Placental epithelial cell (primary cell): ENCODE data around the gene ACADSB. TPM values are rescaled to one million over a fixed set of nuclear protein-coding genes. Genes with fewer than 3 reads are reported as not detected.

Experiments used
- total RNA-seq: library from RNA; depleted of rRNA; stranded (reverse); fragments of >200 nt; gene quantifications from 2 replicates; pipeline ENCODE4 v1.2.3, GENCODE V29; 2012

Gene ACADSB
- total RNA-seq = 2.7 and 3.5 TPM in 2 replicates

DNA sequence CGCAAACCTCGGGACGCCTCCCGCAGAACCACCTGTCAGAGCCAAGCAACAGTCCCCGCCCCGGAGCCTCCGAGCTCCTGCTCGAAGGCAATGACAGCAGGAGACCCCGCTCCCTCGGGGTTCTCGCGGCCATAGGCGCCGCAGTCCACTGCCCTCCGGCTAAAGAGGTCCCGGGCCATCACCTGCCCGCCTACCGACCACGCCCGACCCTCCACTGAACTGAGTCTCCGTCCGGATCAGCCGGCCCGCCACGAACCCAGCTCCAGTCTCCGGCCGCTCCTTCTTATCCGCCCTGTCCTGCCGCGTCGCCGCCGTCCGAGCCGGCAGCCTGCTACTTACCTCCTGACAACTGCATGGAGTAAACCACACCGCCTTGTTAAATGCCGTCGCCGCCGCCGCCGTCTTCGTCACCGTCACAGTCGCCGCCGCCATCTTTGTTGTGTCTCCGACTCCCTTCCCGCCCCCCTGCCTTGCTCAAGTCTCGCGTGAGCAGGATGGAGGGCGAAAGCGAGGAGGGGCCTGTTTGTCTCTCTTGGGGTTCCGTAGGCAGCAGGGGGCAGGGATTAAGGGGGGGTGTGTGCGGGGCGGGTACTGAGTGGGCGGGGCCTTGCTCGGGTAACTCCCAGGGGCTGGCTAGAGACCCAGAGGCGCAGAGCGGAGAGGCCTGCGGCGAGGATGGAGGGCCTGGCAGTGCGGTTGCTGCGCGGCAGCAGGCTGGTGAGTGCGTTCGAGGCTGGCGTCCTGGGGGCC, at the start of gene ACADSB, which contains the start of gene IKZF5:
Gene ACADSB (plus strand): TSS at position 652 of the 750 bp plus-strand sequence. CDS start 24 bp downstream, at position 676.
Gene IKZF5 (minus strand): TSS at position 441 of the 750 bp plus-strand sequence. CDS start 10,170 bp downstream, outside the sequence.

GRCh38 chr10:122980209-122981065, 28.4 kb upstream of the ACADSB start, which contains the start of gene PSTK:
Gene PSTK, plus strand, starts transcription at chr10:122980401. Its CDS starts 79 bp downstream, at chr10:122980480.

Other genes starting within 250 kb of the ACADSB start
- 0.39 and 0.98 TPM in 2 replicates for gene CUZD1, start 163.1 kb upstream of the ACADSB start, total RNA-seq
- gene FAM24B, start 129.4 kb upstream of the ACADSB start, total RNA-seq = 2.6 and 2.7 TPM in 2 replicates
- gene FAM24A, start 98.4 kb upstream of the ACADSB start, total RNA-seq = not detected in 2 replicates
- gene C10orf88, start 54.8 kb upstream of the ACADSB start, total RNA-seq = 7.4 and 7.9 TPM in 2 replicates
- gene PSTK, start 28.6 kb upstream of the ACADSB start, total RNA-seq = 3.3 and 4.7 TPM in 2 replicates
- gene IKZF5, start 211 bp upstream of the ACADSB start, total RNA-seq = 4.3 and 6.1 TPM in 2 replicates
- not detected in 2 replicates for gene HMX3, start 127.0 kb downstream of the ACADSB start, total RNA-seq
- not detected in 2 replicates for gene HMX2, start 139.1 kb downstream of the ACADSB start, total RNA-seq
- 126 and 163 TPM in 2 replicates for gene BUB3, start 145.4 kb downstream of the ACADSB start, total RNA-seq